ENCODE measurements around the gene IPO11. TPM values are rescaled to one million over a fixed set of nuclear protein-coding genes. Genes with fewer than 3 reads are reported as not detected.
"Not testable (repeated sequence)": the region's sequence is repeated elsewhere in the genome, so short reads cannot be mapped to it uniquely, and the experiment has no call there.

The IPO11 gene
- total RNA-seq, 3 donors from 2014 or later: 31.5 to 34.7 (median 33.1) TPM

- Histone ChIP-seq H3K27ac (no peak overlapping the region), H3K36me3 (no peaks in the 10 kb centered on the region), H3K4me3 (no peak overlapping the region), H3K9me3 (peaks cover 0 to 8% of the 10 kb centered on the region in 2 donors), H3K4me1 (no peaks in the 10 kb centered on the region), H3K27me3 (no peaks in the 10 kb centered on the region)
- intact Hi-C loops (cut with DNase I; ENCODE audit: low total_unique reads): no loop called here
- no peak for TF ChIP-seq CTCF (IDR thresholded peaks at IDR 0.05)
- no peak for TF ChIP-seq POLR2AphosphoS5 (IDR thresholded peaks at IDR 0.05)
- TF ChIP-seq POLR2A (IDR thresholded peaks at IDR 0.05): no peak
- no peak for DNase-seq (ENCODE audit: low spot score in 2 of 2)
These were observed 241.5 kb downstream of the IPO11 start for GRCh38 chr5:62653864-62654575.

- H3K4me3 ChIP-seq; H3K36me3 ChIP-seq; H3K9me3 ChIP-seq; intact Hi-C loops (cut with DNase I; ENCODE audit: low total_unique reads); H3K27me3 ChIP-seq; H3K4me1 ChIP-seq; H3K27ac ChIP-seq; DNase-seq (ENCODE audit: low spot score in 2 of 2): not testable (repeated sequence)
These were observed 245.2 kb downstream of the IPO11 start for GRCh38 chr5:62657772-62658171.

- Histone ChIP-seq H3K4me3 (no peak overlapping the region), H3K4me1 (no peaks in the 10 kb centered on the region), H3K27ac (no peak overlapping the region), H3K36me3 (no peaks in the 10 kb centered on the region), H3K9me3 (peaks cover under 1 to 6% of the 10 kb centered on the region in 2 donors), H3K27me3 (no peaks in the 10 kb centered on the region)
- no peak for TF ChIP-seq CTCF (IDR thresholded peaks at IDR 0.05)
- no peak for TF ChIP-seq POLR2AphosphoS5 (IDR thresholded peaks at IDR 0.05)
- no peak for TF ChIP-seq POLR2A (IDR thresholded peaks at IDR 0.05)
- intact Hi-C loops (cut with DNase I; ENCODE audit: low total_unique reads): no loop called here
- no peak for DNase-seq (ENCODE audit: low spot score in 2 of 2)
These were observed 248.6 kb downstream of the IPO11 start for GRCh38 chr5:62661126-62661525.

- Histone ChIP-seq H3K27me3 (no peaks in the 10 kb centered on the region), H3K4me3 (no peak overlapping the region), H3K9me3 (peaks cover 0 to 6% of the 10 kb centered on the region in 2 donors), H3K27ac (no peak overlapping the region), H3K4me1 (no peaks in the 10 kb centered on the region), H3K36me3 (no peaks in the 10 kb centered on the region)
- no peak for TF ChIP-seq CTCF (IDR thresholded peaks at IDR 0.05)
- no peak for TF ChIP-seq POLR2A (IDR thresholded peaks at IDR 0.05)
- TF ChIP-seq POLR2AphosphoS5 (IDR thresholded peaks at IDR 0.05): no peak
- intact Hi-C loops (cut with DNase I; ENCODE audit: low total_unique reads): no loop called here
- no peak for DNase-seq (ENCODE audit: low spot score in 2 of 2)
These were observed 250.0 kb downstream of the IPO11 start for GRCh38 chr5:62662521-62662920.

- TF ChIP-seq POLR2A (IDR thresholded peaks at IDR 0.05) (no peak), POLR2AphosphoS5 (IDR thresholded peaks at IDR 0.05) (no peak), CTCF (IDR thresholded peaks at IDR 0.05) (no peak)
- Histone ChIP-seq H3K27ac (no peak overlapping the region), H3K4me3 (no peak overlapping the region), H3K36me3 (no peaks in the 10 kb centered on the region), H3K27me3 (no peaks in the 10 kb centered on the region), H3K9me3 (no peaks in the 10 kb centered on the region), H3K4me1 (no peaks in the 10 kb centered on the region)
- no peak for DNase-seq (ENCODE audit: low spot score in 2 of 2)
- intact Hi-C loops (cut with DNase I; ENCODE audit: low total_unique reads): no loop called here
These were observed 258.9 kb downstream of the IPO11 start for GRCh38 chr5:62671479-62671878.

GRCh38 chr5:62676596-62676995 lies 264.0 kb downstream of the IPO11 start:
- H3K4me1 ChIP-seq; intact Hi-C loops (cut with DNase I; ENCODE audit: low total_unique reads); DNase-seq (ENCODE audit: low spot score in 2 of 2); H3K27ac ChIP-seq; H3K27me3 ChIP-seq; H3K36me3 ChIP-seq; H3K4me3 ChIP-seq: not testable (repeated sequence)
- H3K9me3 ChIP-seq: peaks cover 3 to 19% of the 10 kb centered on the region in 2 donors

Other genes starting within 250 kb of the IPO11 start
- gene KIF2A, start 106.6 kb upstream of the IPO11 start, total RNA-seq: 10 to 100 TPM; 50.8 to 57.4 (median 51.7) TPM
- 10 to 100 TPM; 34.5 to 38.3 (median 38.1) TPM for gene DIMT1, start 8.9 kb upstream of the IPO11 start, total RNA-seq
- 1 to 10 TPM; 6.4 to 9.5 (median 8.6) TPM for gene LRRC70, start 166.1 kb downstream of the IPO11 start, total RNA-seq